Adrenal gland (tissue), 5 donors: Measurements from ENCODE around the gene ENOX1.

Experiments
- POLR2A ChIP-seq, 2 donors: fragments of 450-650 bp; IDR thresholded peaks; one replicate each; pipeline ENCODE4 v1.6.1; 2017; ENCODE audit warnings: antibody characterized with exemption in 2 of 2, mild to moderate bottlenecking in 2 of 2, moderate library complexity in 1 of 2
- TF ChIP-seq, protein P1 (sequence below), 6 experiments: fragments of 450-650 bp in 4 of 6; fragments of 200-600 bp in 2 of 6; sonication (generic) in 1 of 6; IDR thresholded peaks; 1 replicate in 5 of 6; 2 replicates in 1 of 6; pipeline versions ENCODE4 v1.5.1 to v1.8.0; 2016 to 2021; ENCODE audit warnings: antibody characterized with exemption in 6 of 6, mild to moderate bottlenecking in 2 of 6, moderate library complexity in 1 of 6
- donor health status: DM: no; HTN: no; CAD: no.

DNA sequence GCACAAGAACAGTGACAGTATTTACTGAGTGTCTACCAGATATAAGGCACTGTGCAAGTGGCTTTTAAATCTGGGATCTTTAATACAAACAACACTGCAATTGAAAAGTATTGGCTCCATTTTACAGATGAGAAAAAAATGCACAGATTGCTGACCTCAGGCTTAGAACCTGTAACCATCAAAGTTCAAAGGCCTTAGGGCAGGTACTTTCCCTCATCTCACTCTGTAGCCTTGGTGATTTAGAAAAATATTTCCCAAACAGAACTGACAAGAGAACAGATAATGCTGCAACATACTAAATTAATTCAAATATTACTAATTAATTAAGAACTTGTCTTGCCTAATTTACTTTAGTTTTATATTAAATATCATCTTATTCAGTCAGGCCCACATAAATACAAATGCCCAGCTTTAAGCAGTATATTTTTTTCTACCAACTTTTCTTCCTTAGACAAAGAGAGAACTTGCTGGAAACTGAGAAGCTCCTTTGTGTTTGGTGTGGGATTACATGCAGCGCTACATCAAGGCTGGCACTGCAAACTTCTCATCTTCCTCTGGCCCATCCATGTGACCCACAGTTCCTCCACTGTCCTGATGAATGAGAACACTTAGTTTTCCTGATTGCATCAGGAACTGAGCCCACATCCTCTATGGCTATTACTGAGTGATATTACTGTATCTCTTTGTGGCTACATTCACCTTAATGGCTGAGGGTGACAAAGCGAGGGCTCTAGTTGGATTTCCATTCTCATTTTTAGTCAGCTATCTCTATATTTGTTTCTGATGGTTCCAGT lies 302.1 kb downstream of the ENOX1 start:
- TF ChIP-seq, protein P1, sequence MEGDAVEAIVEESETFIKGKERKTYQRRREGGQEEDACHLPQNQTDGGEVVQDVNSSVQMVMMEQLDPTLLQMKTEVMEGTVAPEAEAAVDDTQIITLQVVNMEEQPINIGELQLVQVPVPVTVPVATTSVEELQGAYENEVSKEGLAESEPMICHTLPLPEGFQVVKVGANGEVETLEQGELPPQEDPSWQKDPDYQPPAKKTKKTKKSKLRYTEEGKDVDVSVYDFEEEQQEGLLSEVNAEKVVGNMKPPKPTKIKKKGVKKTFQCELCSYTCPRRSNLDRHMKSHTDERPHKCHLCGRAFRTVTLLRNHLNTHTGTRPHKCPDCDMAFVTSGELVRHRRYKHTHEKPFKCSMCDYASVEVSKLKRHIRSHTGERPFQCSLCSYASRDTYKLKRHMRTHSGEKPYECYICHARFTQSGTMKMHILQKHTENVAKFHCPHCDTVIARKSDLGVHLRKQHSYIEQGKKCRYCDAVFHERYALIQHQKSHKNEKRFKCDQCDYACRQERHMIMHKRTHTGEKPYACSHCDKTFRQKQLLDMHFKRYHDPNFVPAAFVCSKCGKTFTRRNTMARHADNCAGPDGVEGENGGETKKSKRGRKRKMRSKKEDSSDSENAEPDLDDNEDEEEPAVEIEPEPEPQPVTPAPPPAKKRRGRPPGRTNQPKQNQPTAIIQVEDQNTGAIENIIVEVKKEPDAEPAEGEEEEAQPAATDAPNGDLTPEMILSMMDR (IDR thresholded peaks at IDR 0.05): no peak
- no peak for TF ChIP-seq POLR2A (IDR thresholded peaks at IDR 0.05)
